Hepatocyte (in vitro differentiated cells): Measurements from ENCODE around the gene M1AP. TPM values are rescaled to one million over a fixed set of nuclear protein-coding genes. Genes with fewer than 3 reads are reported as not detected.
A peak's percentile ranks its signal among the peaks of the same experiment; 100 is the strongest.
"Not testable (repeated sequence)": the region's sequence is repeated elsewhere in the genome, so short reads cannot be mapped to it uniquely, and the experiment has no call there.

ENCODE experiments used
- DNase-seq: peaks from one replicate; pipeline ENCODE4 v3.0.0-alpha.2; 2016; ENCODE audit warnings: low spot score
- H2AFZ ChIP-seq: fragments of 200-600 bp; sonication (generic); 2 replicates; pipeline ENCODE4 v1.6.0; 2016; ENCODE audit warnings: antibody characterized with exemption, mild to moderate bottlenecking
- H3K27ac ChIP-seq: fragments of 200-600 bp; sonication (generic); 2 replicates; pipeline ENCODE4 v1.5.1; 2016; ENCODE audit warnings: mild to moderate bottlenecking
- H3K27me3 ChIP-seq: fragments of 200-600 bp; sonication (generic); 2 replicates; pipeline ENCODE4 v1.6.1; 2016
- H3K36me3 ChIP-seq: fragments of 200-600 bp; sonication (generic); replicated peaks from 2 replicates; pipeline ENCODE4 v1.5.1; 2016; ENCODE audit warnings: low read depth; ENCODE audit not compliant: insufficient read depth
- H3K4me1 ChIP-seq: fragments of 200-600 bp; sonication (generic); 2 replicates; pipeline ENCODE4 v1.5.1; 2016; ENCODE audit warnings: mild to moderate bottlenecking, moderate library complexity; ENCODE audit not compliant: insufficient read depth
- H3K4me2 ChIP-seq: fragments of 200-600 bp; sonication (generic); 2 replicates; pipeline ENCODE4 v1.6.0; 2016
- H3K4me3 ChIP-seq: fragments of 200-600 bp; sonication (generic); 2 replicates; pipeline ENCODE4 v1.5.1; 2016; ENCODE audit warnings: mild to moderate bottlenecking
- H3K79me2 ChIP-seq: fragments of 200-600 bp; sonication (generic); 2 replicates; pipeline ENCODE4 v1.6.0; 2017; ENCODE audit warnings: mild to moderate bottlenecking
- H3K9me2 ChIP-seq: fragments of 200-600 bp; sonication (generic); replicated peaks from 2 replicates; pipeline ENCODE4 v1.6.0; 2017; ENCODE audit warnings: mild to moderate bottlenecking; ENCODE audit not compliant: insufficient read depth
- H3K9me3 ChIP-seq: fragments of 200-600 bp; sonication (generic); 2 replicates; pipeline ENCODE4 v1.5.1; 2016; ENCODE audit warnings: low read depth, mild to moderate bottlenecking
- H4K20me1 ChIP-seq: fragments of 200-600 bp; sonication (generic); 2 replicates; pipeline ENCODE4 v1.6.0; 2016; ENCODE audit warnings: mild to moderate bottlenecking; ENCODE audit not compliant: insufficient read depth, poor library complexity, severe bottlenecking
- EZH2 ChIP-seq: fragments of 200-600 bp; sonication (generic); IDR thresholded peaks from 2 replicates; pipeline ENCODE4 v1.6.1; 2016; ENCODE audit warnings: antibody characterized with exemption, mild to moderate bottlenecking, borderline replicate concordance
- EZH2phosphoT487 ChIP-seq: fragments of 200-600 bp; sonication (generic); IDR thresholded peaks from one replicate; pipeline ENCODE4 v1.6.1; 2018; ENCODE audit warnings: antibody characterized with exemption, mild to moderate bottlenecking, low read depth, moderate library complexity; ENCODE audit not compliant: unreplicated experiment, severe bottlenecking
- WGBS: methylation state at CpG from one replicate; pipeline ENCODE4 v1.1.6; 2016; ENCODE audit warnings: low lambda C conversion rate; ENCODE audit errors: missing lambda C conversion rate; 5-methylcytosine and 5-hydroxymethylcytosine counted together
- polyA plus RNA-seq: library from polyadenylated mRNA; unstranded; fragments of >200 nt; fragmentation: Nextera tagmentation; extraction: Ambion mirVana; gene quantifications from 2 replicates; pipeline ENCODE4 v1.2.1, GENCODE V29; 2016
- total RNA-seq: library from RNA; depleted of rRNA; stranded (reverse); fragments of >200 nt; gene quantifications from 2 replicates; pipeline ENCODE4 v1.2.3, GENCODE V29; 2014
- TF ChIP-seq, protein P1 (sequence below): fragments of 200-600 bp; sonication (generic); IDR thresholded peaks from 2 replicates; pipeline ENCODE4 v1.5.1; 2016; ENCODE audit warnings: antibody characterized with exemption, mild to moderate bottlenecking; ENCODE audit not compliant: poor library complexity

M1AP gene
- total and polyA plus RNA-seq, 2 experiments from 2014 or later: 0.30 to 0.70 TPM

DNA sequence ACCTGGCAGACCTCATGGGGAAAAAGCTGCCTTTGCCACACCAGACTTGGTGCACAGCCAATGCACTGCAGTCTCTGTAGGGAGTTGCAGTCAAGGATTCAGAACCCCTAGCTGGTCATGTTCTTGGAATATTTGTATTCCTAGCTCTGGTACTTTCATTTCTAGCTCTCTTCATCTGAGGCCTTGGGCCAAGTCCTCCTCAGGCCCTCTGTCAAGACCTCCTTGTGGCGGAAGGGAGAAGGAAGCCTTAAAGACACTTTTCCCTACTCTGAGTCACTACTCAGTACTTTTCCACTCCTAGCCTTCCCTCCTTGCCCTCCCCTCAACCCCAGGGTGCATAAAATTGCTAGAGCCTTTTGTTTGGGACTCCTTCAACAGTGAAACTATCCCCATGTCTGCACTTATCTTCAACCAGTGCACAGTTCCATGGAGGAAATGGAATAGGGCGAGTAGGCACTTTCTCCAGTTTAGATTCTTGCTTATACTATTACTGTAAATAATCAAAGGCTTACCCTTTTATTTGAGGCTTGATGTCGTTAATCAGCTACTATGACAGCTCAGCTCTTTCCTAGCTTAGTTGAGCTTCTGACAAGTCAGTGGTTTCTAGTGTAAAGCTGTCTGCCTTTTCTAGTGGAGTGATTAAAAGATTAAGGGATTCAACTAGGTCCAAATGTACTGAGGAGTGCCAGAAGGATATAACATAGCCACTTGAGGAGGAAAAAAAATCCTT lies 15.8 kb downstream of the M1AP start:
- Histone ChIP-seq H3K9me3 (no peaks in the 10 kb centered on the region), H3K79me2 (no peaks in the 10 kb centered on the region), H2AFZ (no peak overlapping the region), H3K9me2 (no peaks in the 10 kb centered on the region), H4K20me1 (no peaks in the 10 kb centered on the region), H3K27me3 (no peaks in the 10 kb centered on the region), H3K27ac (peak overlapping the region; percentile 22), H3K4me2 (no peak overlapping the region), H3K4me3 (no peak overlapping the region), H3K4me1 (no peaks in the 10 kb centered on the region), H3K36me3 (no peaks in the 10 kb centered on the region)
- TF ChIP-seq EZH2 (no peak), EZH2phosphoT487 (no peak)
- TF ChIP-seq, protein P1, sequence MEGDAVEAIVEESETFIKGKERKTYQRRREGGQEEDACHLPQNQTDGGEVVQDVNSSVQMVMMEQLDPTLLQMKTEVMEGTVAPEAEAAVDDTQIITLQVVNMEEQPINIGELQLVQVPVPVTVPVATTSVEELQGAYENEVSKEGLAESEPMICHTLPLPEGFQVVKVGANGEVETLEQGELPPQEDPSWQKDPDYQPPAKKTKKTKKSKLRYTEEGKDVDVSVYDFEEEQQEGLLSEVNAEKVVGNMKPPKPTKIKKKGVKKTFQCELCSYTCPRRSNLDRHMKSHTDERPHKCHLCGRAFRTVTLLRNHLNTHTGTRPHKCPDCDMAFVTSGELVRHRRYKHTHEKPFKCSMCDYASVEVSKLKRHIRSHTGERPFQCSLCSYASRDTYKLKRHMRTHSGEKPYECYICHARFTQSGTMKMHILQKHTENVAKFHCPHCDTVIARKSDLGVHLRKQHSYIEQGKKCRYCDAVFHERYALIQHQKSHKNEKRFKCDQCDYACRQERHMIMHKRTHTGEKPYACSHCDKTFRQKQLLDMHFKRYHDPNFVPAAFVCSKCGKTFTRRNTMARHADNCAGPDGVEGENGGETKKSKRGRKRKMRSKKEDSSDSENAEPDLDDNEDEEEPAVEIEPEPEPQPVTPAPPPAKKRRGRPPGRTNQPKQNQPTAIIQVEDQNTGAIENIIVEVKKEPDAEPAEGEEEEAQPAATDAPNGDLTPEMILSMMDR: no peak
- 76% methylated on average over 3 of the region's 3 CpGs for WGBS
- peak; percentile 39 for DNase-seq

DNA sequence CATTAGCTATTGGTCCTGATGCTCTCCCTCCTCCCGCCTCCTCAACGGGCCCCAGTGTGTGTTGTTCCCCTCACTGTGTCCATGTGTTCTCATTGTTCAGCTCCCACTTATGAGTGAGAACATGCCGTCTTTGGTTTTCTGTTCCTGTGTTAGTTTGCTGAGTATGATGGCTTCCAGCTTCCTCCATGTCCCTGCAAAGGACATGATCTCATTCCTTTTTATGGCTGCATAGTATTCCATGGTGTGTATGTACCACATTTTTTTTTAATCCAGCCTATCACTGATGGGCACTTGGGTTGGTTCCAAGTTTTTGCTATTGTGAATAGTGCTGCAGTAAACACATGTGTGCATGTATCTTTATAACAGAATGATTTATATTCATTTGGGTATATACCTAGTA lies 17.7 kb downstream of the M1AP start:
- WGBS: 97% methylated on average over 3 of the region's 3 CpGs

DNA sequence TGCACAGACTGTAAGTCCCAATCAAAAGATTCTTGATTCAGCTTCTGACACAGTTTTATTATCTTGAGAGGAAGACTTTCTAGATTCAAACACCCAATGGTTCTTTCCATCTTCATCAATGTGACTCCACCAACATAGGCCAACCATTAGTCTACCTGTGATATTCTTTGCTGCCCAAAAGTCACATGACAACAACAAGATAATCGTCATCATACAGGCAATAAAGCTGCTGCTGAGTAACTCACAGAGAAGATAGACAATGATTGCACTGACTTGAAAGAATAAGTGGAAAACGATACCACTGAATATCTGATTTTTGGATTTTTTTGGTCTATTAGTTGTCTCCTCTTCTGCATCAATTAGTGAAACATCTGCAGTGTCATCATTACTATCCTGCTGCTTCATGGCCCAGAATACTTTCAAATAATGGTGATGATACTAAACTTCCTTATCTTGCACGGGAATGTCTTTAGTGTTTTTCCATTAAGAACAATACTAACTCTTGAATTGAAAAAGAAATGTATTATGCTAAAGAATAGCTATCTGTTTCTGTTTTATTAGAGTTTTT lies 19.5 kb downstream of the M1AP start:
- Histone ChIP-seq H4K20me1 (no peaks in the 10 kb centered on the region), H3K27me3 (no peaks in the 10 kb centered on the region), H3K4me2 (no peak overlapping the region), H3K79me2 (no peaks in the 10 kb centered on the region), H3K9me2 (no peaks in the 10 kb centered on the region), H3K4me1 (no peaks in the 10 kb centered on the region), H2AFZ (no peak overlapping the region), H3K36me3 (no peaks in the 10 kb centered on the region), H3K9me3 (no peaks in the 10 kb centered on the region), H3K27ac (no peak overlapping the region), H3K4me3 (no peak overlapping the region)
- WGBS: 91% methylated on average over 3 of the region's 3 CpGs
- no peak for DNase-seq
- no peak for TF ChIP-seq EZH2
- TF ChIP-seq, protein P1: no peak
- TF ChIP-seq EZH2phosphoT487: no peak

More for the DNA sequence above, 17.7 kb downstream of the M1AP start:
- H3K9me3 ChIP-seq, H3K4me3 ChIP-seq, H3K36me3 ChIP-seq, H3K4me2 ChIP-seq, H4K20me1 ChIP-seq, H3K4me1 ChIP-seq, H2AFZ ChIP-seq, DNase-seq, H3K27ac ChIP-seq, H3K9me2 ChIP-seq, H3K27me3 ChIP-seq, H3K79me2 ChIP-seq: not testable (repeated sequence)

DNA sequence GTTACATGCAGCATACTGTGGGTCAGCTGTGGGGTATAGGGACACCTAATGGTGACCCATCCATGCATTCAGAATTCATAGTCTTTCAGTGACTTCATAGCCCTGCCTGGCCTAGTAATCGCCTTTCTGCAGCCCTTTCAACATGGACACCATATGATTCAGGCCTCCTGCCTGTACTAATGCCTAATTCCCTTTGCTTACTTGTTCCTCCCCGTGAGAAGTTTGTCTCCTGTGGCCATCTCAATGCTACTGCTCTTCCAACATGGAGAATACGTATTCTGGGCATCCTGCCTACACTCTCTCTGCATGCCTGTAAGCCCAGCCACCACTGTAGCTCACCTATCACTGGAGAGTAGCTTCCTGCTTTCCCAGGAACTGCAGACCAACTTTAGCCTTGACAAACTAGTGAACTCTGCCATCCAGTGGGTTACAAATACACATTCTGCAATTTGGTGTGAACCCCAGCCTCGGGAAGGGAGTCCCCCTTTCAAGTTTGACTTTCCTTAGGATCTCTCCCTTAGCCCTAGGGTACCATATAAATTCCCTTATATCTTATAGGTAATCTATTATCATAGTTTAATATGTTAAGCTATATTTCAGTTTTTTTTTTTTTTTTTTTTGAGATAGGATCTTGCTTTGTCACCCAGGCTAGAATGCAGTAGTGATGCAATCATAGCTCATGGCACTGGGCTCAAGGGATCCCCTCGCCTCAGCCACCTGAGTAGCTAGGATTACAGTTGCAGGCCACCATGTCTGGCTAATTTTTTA lies 22.3 kb downstream of the M1AP start:
- Histone ChIP-seq H3K79me2 (no peaks in the 10 kb centered on the region), H3K27ac (no peak overlapping the region), H3K36me3 (no peaks in the 10 kb centered on the region), H3K4me3 (no peak overlapping the region), H2AFZ (no peak overlapping the region), H3K27me3 (no peaks in the 10 kb centered on the region), H3K9me2 (no peaks in the 10 kb centered on the region), H3K9me3 (no peaks in the 10 kb centered on the region), H4K20me1 (no peaks in the 10 kb centered on the region), H3K4me2 (no peak overlapping the region), H3K4me1 (no peaks in the 10 kb centered on the region)
- WGBS: 88% methylated on average over 5 of the region's 5 CpGs
- TF ChIP-seq EZH2phosphoT487: no peak
- TF ChIP-seq, protein P1: no peak
- TF ChIP-seq EZH2: no peak
- DNase-seq: no peak
